GM19023 (cell line): ENCODE data around the gene TP53BP2.
"Not testable (repeated sequence)": the region's sequence is repeated elsewhere in the genome, so short reads cannot be mapped to it uniquely, and the experiment has no call there.

Source experiments
- ATAC-seq: cut with Tn5 transposase; IDR thresholded peaks from one replicate; pipeline ENCODE4 v1.9.1; 2021; ENCODE audit warnings: mild to moderate bottlenecking, moderate library complexity; ENCODE audit not compliant: unreplicated experiment

Gene TP53BP2

DNA sequence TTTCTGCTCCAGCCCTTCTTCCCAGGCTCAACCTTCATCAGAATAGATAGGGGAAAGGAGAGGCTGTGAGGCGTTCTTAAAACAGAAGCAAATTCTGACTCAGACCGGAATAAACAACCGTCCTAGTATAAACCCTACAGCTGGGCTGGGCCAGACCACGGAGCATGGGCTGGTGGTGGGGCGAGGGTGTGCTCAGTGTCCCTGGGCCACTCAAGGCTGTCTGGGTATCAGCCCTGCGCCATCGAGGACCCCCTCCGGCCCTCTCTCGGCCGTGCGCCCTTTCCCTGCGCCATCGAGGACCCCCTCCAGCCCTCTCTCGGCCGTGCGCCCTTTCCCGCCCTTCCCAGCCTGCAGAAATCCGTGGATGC is 97.4 kb downstream of the TP53BP2 start:
- peak; percentile 51 for ATAC-seq

DNA sequence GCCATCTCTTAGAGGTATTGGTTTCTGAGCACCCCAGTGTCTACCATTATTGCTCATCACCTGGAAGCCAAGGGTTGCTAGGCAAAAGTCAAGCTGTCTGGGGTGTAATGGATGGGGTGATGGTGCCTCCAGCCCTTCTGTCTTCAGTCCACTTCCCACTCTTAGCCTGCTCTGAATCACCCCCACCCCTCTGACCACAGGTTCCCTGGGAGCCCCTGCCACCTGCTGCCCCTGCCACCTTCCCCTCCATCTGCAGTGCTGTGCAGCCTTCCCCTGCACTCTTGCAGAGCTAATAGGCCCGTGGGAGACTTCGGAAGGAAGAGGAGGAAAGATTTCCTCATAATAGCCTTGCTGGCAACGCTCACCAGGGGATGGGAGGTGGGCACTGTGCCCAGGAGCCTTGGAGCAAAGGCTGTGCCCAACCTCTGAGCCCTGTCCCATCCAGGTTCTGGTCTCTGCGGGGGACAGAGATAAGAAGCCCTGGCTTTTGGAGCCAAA is 97.9 kb downstream of the TP53BP2 start:
- ATAC-seq, result peak; percentile 7

DNA sequence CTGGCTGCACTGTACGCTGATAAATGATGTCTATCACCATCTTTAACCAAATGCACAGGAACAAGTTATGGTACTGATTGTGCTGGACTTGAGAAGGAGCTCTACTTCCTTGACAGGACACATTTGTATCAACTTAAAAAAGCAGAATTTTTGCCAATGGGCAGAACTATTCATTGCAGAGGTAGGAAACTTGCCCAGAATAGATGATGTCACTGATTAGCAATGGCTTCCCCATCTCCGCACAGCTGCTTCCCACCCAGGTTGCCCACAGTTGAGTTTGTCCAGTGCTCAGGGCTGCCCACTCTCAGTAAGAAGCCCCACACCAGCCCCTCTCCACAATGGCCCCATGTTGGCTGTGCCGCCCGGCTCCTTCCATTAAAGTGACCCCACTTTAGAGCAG is 100.0 kb downstream of the TP53BP2 start:
- no peak for ATAC-seq

DNA sequence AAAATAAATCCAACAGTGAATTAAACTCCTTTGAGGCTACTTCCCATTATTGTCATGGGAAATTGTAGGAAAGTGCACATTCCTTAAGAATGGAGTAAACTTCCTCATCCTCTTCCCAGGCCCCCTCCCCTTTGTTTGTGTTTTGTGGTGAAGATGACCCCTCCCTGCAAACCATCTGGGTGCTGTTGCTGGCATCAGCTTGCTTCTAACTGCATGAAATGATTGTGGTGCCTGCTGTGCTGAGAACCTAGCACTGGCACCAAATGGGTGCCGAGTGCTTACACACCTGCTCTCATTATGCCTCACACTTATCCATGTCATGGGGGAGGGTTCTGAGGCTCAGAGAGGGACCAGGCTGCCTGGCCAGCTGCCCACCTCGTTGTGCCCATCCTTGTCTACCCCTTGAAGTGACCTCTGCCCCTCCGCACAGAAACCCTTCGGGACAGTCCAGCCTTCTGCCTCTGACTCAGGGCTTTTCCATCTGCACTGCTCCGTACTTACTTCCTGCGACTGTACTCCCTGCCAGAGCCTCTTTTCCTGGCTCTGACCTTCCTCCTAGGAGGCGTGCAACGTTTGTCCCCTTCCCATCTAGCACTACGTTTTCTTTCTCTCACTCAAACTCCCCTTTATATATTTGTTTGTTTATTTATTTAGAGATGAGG is 102.8 kb downstream of the TP53BP2 start:
- no peak for ATAC-seq

GRCh38 chr1:223741861-223742260 is 103.9 kb downstream of the TP53BP2 start:
- no peak for ATAC-seq

DNA sequence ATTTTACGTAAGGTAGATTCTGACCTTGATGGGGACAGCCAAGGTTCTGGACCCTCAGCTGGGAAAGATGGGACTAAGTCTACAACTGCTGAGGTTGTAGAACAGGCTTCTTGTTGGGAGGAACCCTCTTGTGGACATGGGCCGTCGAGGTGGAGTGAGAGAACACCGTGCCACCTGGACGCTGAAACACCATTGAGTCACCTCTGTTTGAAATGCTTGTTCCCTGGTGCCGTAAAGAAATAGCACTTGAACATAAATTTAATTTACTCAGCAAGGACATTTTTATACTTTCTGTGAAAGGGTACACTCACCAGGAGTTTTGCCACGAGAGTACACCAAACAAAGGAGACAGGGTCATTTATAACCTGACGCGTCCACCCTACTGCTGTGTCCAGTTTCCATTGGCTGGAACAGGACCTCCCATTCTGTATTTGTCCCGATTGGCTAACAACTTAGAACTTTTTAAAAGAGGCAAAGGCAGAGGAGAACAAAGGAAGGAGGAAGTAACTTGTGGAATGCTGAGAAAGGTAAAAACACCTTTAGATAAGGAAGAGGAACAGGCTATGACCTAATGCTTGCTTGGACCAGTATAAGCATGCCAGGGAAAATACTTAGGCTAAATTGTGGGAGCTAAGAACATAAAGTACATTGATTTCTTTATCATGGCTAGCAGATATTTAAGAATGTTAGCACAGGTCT is 105.6 kb downstream of the TP53BP2 start:
- not testable (repeated sequence) for ATAC-seq

GRCh38 chr1:223739366-223740037 is 106.2 kb downstream of the TP53BP2 start:
- no peak for ATAC-seq

DNA sequence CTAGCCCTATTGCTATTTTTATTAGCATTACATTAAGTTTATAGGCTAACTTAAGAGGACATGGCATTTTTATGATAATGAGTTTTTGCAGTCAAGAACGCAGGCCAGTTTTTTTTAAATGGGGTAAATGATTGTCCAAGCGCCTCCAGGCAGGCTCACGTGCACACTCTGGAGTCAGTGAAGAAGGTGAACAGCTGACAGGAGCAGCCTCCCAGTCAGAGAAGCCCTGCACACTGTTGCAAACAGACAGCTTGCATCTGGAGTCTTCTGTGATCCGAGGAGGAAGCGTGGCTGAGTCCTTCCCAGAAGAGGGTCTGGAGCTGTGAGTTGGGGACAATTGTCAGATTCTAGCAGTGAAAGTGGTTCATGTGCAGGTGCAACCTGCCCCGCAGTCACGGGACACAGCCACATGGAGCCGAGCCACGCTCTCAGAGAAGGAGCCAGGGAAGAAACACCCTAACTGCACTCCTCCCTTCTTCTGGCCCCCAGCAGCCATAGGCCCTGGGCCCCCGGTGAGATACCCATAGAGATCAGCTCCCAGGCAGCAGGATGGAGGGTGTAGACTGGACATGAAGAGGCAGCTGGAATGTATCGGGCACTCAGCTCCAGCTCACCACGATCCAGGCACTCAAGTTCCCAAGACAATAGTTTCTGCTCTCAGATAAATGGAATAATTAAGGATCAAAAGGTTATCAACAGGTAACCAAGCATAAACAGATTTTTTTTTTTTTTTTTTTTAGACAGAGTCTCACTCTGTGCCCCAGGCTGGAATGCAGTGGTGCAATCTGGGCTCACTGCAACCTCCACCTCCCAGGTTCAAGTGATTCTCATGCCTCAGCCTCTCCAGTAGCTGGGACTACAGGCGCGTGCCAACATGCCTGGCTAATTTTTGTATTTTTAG is 107.0 kb downstream of the TP53BP2 start:
- ATAC-seq, result no peak

DNA sequence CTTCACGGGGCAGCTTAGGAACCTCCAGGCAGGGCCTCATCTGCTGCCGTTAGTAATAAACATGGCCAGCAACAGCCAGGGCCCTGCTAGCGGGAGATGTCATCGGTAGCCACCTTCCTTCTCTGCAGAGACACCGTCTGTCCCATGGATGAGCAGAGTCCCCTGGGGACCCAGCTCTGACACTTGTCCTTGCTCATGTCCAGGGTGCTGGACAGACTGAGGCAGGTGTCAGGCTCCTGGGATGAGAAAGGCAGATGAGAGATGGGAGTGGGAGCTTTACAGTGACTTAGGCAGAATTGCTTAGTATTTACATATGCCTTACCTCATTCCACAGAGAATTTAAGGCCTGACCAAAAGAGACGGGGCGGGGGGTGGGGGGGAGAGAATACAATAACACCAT is 108.4 kb downstream of the TP53BP2 start:
- no peak for ATAC-seq

- not testable (repeated sequence) for ATAC-seq
Measured at GRCh38 chr1:223736638-223737037, 109.1 kb downstream of the TP53BP2 start.

GRCh38 chr1:223733898-223734852 is 111.6 kb downstream of the TP53BP2 start:
- ATAC-seq, result no peak

DNA sequence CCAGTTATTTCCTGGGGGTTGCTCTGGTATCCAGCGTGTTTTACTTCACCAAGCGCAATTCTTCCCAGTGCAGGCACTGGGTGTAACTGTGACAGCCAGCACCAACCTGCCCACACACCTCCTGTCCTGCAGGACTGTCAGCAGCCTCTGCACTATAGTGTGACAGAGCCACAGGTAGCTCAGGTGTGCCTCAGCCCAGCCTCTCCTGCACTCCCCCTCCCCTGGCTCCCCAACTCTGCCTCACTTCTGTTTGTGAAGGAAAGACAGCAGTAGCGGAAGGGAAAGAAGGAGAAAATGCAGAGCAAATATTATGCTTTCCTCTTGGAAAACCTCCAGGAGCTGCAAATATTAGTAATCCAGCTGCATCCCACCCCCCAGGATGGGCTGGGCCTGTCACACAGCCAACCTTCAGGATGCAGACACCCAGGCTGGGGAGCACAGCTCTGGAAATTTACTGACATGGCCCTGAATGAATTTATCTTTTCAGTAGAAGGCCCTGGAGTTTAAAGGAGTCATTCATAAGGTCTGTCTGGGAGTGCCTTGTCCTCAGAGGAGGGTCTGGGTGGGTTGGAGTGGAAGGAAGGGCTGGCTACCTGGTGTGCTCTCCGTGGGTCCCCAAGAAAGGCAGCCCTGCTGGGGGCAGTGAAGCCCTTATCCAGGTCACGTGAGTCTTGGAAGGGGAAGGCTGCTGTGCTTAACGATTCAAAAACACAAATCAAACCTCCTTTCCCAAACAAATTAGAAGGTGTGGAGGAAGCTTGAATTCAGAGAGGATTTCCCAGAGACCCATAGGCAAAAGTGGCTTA is 112.6 kb downstream of the TP53BP2 start:
- no peak for ATAC-seq

GRCh38 chr1:223731133-223731770 is 114.5 kb downstream of the TP53BP2 start:
- no peak for ATAC-seq

GRCh38 chr1:223730479-223731132 is 115.1 kb downstream of the TP53BP2 start:
- ATAC-seq, result no peak

GRCh38 chr1:223729906-223730305 is 115.8 kb downstream of the TP53BP2 start:
- ATAC-seq, result no peak
